NCI-H1092 treated with DMSO at 0.1 percent for 48 hours (cell line): Measurements from ENCODE around the gene PRPF31.
A peak's percentile ranks its signal among the peaks of the same experiment; 100 is the strongest.
"Not testable (repeated sequence)": the region's sequence is repeated elsewhere in the genome, so short reads cannot be mapped to it uniquely, and the experiment has no call there.

ENCODE experiments used
- DNase-seq: peaks from one replicate; lab custom pipeline; 2025; lab: John Stamatoyannopoulos, UW

PRPF31 gene

GRCh38 chr19:54115109-54116063, at the start of gene PRPF31, which contains the start of gene TFPT:
TSS of gene PRPF31 (plus strand) at chr19:54115754. CDS start at chr19:54118279, 2,525 bp downstream.
TSS of gene TFPT (minus strand) at chr19:54115657. CDS start at chr19:54115269, 388 bp downstream.
- DNase-seq, result peak; percentile 95

GRCh38 chr19:54069470-54069869, 46.1 kb upstream of the PRPF31 start:
- DNase-seq, result no peak

- DNase-seq, result no peak
Measured at GRCh38 chr19:54073829-54074228, 41.7 kb upstream of the PRPF31 start.

- DNase-seq, result no peak
Measured at GRCh38 chr19:54074851-54075250, 40.7 kb upstream of the PRPF31 start.

GRCh38 chr19:54077334-54077733, 38.2 kb upstream of the PRPF31 start:
- DNase-seq, result no peak

- no peak for DNase-seq
Measured at GRCh38 chr19:54081032-54081431, 34.5 kb upstream of the PRPF31 start, which contains the start of gene TARM1. TSS of gene TARM1 (minus strand) at chr19:54081365. CDS start at chr19:54081340, 25 bp downstream.

GRCh38 chr19:54084410-54084809, 31.1 kb upstream of the PRPF31 start:
- no peak for DNase-seq

GRCh38 chr19:54094426-54095000, 21.0 kb upstream of the PRPF31 start:
- DNase-seq, result no peak

GRCh38 chr19:54095136-54095858, 20.3 kb upstream of the PRPF31 start:
- DNase-seq, result no peak

GRCh38 chr19:54095859-54096616, 19.5 kb upstream of the PRPF31 start:
- not testable (repeated sequence) for DNase-seq

GRCh38 chr19:54096617-54097106, 18.9 kb upstream of the PRPF31 start:
- DNase-seq, result no peak

GRCh38 chr19:54099190-54099902, 16.2 kb upstream of the PRPF31 start:
- no peak for DNase-seq

- not testable (repeated sequence) for DNase-seq
Measured at GRCh38 chr19:54099903-54100255, 15.7 kb upstream of the PRPF31 start.

GRCh38 chr19:54100561-54100960, 15.0 kb upstream of the PRPF31 start, which contains the start of gene OSCAR:
TSS of gene OSCAR (minus strand) at chr19:54100803. CDS start at chr19:54100792, 11 bp downstream.
- no peak for DNase-seq

GRCh38 chr19:54102421-54103169, 13.0 kb upstream of the PRPF31 start, which contains the start of gene NDUFA3:
TSS of gene NDUFA3 (plus strand) at chr19:54102855. CDS start at chr19:54102879, 24 bp downstream.
- peak; percentile 95 for DNase-seq

- no peak for DNase-seq
Measured at GRCh38 chr19:54104998-54105715, 10.4 kb upstream of the PRPF31 start.

GRCh38 chr19:54105796-54106195, 9.8 kb upstream of the PRPF31 start:
- no peak for DNase-seq

- no peak for DNase-seq
Measured at GRCh38 chr19:54106716-54107115, 8.8 kb upstream of the PRPF31 start.

GRCh38 chr19:54107876-54108490, 7.6 kb upstream of the PRPF31 start:
- no peak for DNase-seq
